HCT116 (cell line): ENCODE data around the gene HERC2. TPM values are rescaled to one million over a fixed set of nuclear protein-coding genes. Genes with fewer than 3 reads are reported as not detected.
"Not testable (repeated sequence)": the region's sequence is repeated elsewhere in the genome, so short reads cannot be mapped to it uniquely, and the experiment has no call there.

Source experiments
- ATAC-seq: fragments of 200-7000 bp; cut with Tn5 transposase; 2 replicates; pipeline ENCODE4 v1.9.1; 2020; ENCODE audit warnings: mild to moderate bottlenecking, moderate library complexity
- BruUV-seq: library from RNA; stranded (reverse); fragments of 400-500 nt; replicated peaks from 2 replicates; lab custom pipeline; 2021; lab: Mats Ljungman, UMichigan
- CTCF ChIA-PET: fragments of 300-600 bp; sonication (Branson Sonifier 250); formaldehyde crosslinking; loops from one replicate; lab custom pipeline; 2021; ENCODE audit warnings: antibody characterized with exemption; lab: Charles Lee
- POLR2A ChIA-PET: fragments of 300-600, 350-600 bp; sonication (Branson Sonifier 250); formaldehyde crosslinking; loops from one replicate; lab custom pipeline; 2021; ENCODE audit warnings: antibody characterized with exemption; lab: Charles Lee
- RAD21 ChIA-PET, 2 experiments: fragments of 300-600 bp; sonication (Branson Sonifier 250); formaldehyde crosslinking; loops; one replicate each; lab custom pipeline; 2023; ENCODE audit warnings: low total read pairs in 2 of 2; ENCODE audit not compliant: uncharacterized antibody in 2 of 2, unreplicated experiment in 2 of 2, low non-redundant PET in 1 of 2; lab: Charles Lee
- DNase-seq: peaks from one replicate; pipeline ENCODE4 v3.0.0-alpha.2; 2010; ENCODE audit warnings: low read depth, low spot score
- H2AFZ ChIP-seq: fragments of 200-600 bp; shearing (Covaris generic), sonication (generic); 2 replicates; pipeline ENCODE4 v1.6.1; 2017; ENCODE audit warnings: low read depth, mixed run types, mixed read lengths, antibody characterized with exemption, low read length; ENCODE audit not compliant: poor library complexity, severe bottlenecking
- H3K27ac ChIP-seq: 2 replicates; pipeline ENCODE4 v1.5.1; 2012; ENCODE audit warnings: low read depth, low read length
- H3K27me3 ChIP-seq: fragments of 200-600 bp; sonication (generic); 2 replicates; pipeline ENCODE4 v1.6.1; 2016; ENCODE audit warnings: mixed run types, low read length, mixed read lengths; ENCODE audit not compliant: insufficient read depth
- H3K36me3 ChIP-seq, 2 experiments: fragments of 200-500 bp in 1 of 2; fragments of 200-600 bp in 1 of 2; sonication (Bioruptor generic) in 1 of 2; sonication (generic) in 1 of 2; 2 replicates each; pipeline versions ENCODE4 v1.5.1 to v1.6.1; 2014 to 2016; ENCODE audit warnings: low read length in 2 of 2, inconsistent platforms in 1 of 2, mixed read lengths in 1 of 2, mixed run types in 1 of 2; ENCODE audit not compliant: insufficient read depth in 2 of 2, control insufficient read depth in 1 of 2
- H3K4me1 ChIP-seq, 2 experiments: fragments of 200-600 bp in 1 of 2; sonication (generic) in 1 of 2; 2 replicates each; pipeline versions ENCODE4 v1.5.1 to v1.6.1; 2012 to 2017; ENCODE audit warnings: low read length in 2 of 2, inconsistent platforms in 1 of 2, mild to moderate bottlenecking in 1 of 2, mixed read lengths in 1 of 2, mixed run types in 1 of 2, moderate library complexity in 1 of 2; ENCODE audit not compliant: insufficient read depth in 2 of 2, control insufficient read depth in 1 of 2
- H3K4me2 ChIP-seq: fragments of 200-600 bp; sonication (generic); 2 replicates; pipeline ENCODE4 v1.6.1; 2017; ENCODE audit warnings: mixed run types, low read length, mixed read lengths
- H3K4me3 ChIP-seq, 2 experiments: fragments of 200-600 bp in 1 of 2; sonication (generic) in 1 of 2; replicated peaks in 1 of 2; 2 replicates each; pipeline ENCODE4 v1.5.1; 2011 to 2016; ENCODE audit warnings: low read length in 2 of 2, control low read depth in 1 of 2, low read depth in 1 of 2, mild to moderate bottlenecking in 1 of 2, mixed read lengths in 1 of 2, mixed run types in 1 of 2
- H3K79me2 ChIP-seq: fragments of 200-600 bp; sonication (generic); 2 replicates; pipeline ENCODE4 v1.6.1; 2017; ENCODE audit warnings: mild to moderate bottlenecking, mixed run types, low read length, moderate library complexity, mixed read lengths; ENCODE audit not compliant: insufficient read depth
- H3K9ac ChIP-seq: fragments of 200-600 bp; sonication (generic); 2 replicates; pipeline ENCODE4 v1.6.1; 2016; ENCODE audit warnings: low read length, mixed read lengths
- H3K9me2 ChIP-seq: fragments of 200-600 bp; sonication (generic), shearing (Covaris generic); 2 replicates; pipeline ENCODE4 v1.6.1; 2017; ENCODE audit warnings: mixed run types, mild to moderate bottlenecking, moderate library complexity; ENCODE audit not compliant: insufficient read depth
- H3K9me3 ChIP-seq, 2 experiments: fragments of 200-500 bp in 1 of 2; fragments of 200-600 bp in 1 of 2; sonication (Bioruptor generic) in 1 of 2; sonication (generic) in 1 of 2; 2 replicates each; pipeline ENCODE4 v1.6.1; 2014 to 2017; ENCODE audit warnings: low read length in 2 of 2, mixed read lengths in 2 of 2, inconsistent platforms in 1 of 2, low read depth in 1 of 2, mild to moderate bottlenecking in 1 of 2, mixed run types in 1 of 2, moderate library complexity in 1 of 2; ENCODE audit not compliant: control insufficient read depth in 1 of 2, insufficient read depth in 1 of 2
- H4K20me1 ChIP-seq: fragments of 200-600 bp; sonication (generic), shearing (Covaris generic); 2 replicates; pipeline ENCODE4 v1.6.1; 2017; ENCODE audit warnings: mixed run types, mild to moderate bottlenecking, moderate library complexity; ENCODE audit not compliant: insufficient read depth
- CBX3 ChIP-seq: IDR thresholded peaks from 2 replicates; pipeline ENCODE4 v1.6.1; 2012; ENCODE audit warnings: low read depth
- EGR1 ChIP-seq: IDR thresholded peaks from 2 replicates; pipeline ENCODE4 v1.6.1; 2012; ENCODE audit warnings: low read depth
- ELF1 ChIP-seq: IDR thresholded peaks from 2 replicates; pipeline ENCODE4 v1.6.1; 2012; ENCODE audit warnings: low read depth, borderline replicate concordance
- EZH2 ChIP-seq: fragments of 200-600 bp; sonication (generic); IDR thresholded peaks from 2 replicates; pipeline ENCODE4 v1.6.1; 2017; ENCODE audit warnings: antibody characterized with exemption, mixed run types
- EZH2phosphoT487 ChIP-seq: fragments of 200-600 bp; IDR thresholded peaks from 2 replicates; pipeline ENCODE4 v1.6.1; 2018; ENCODE audit warnings: antibody characterized with exemption, borderline replicate concordance
- JUND ChIP-seq: IDR thresholded peaks from 2 replicates; pipeline ENCODE4 v1.6.1; 2012
- POLR2A ChIP-seq: IDR thresholded peaks from 2 replicates; pipeline ENCODE4 v1.7.0; 2011; ENCODE audit warnings: borderline replicate concordance; ENCODE audit not compliant: insufficient read depth, insufficient read length; ENCODE audit errors: extremely low read depth
- POLR2AphosphoS5 ChIP-seq: IDR thresholded peaks from 2 replicates; pipeline ENCODE4 v1.6.1; 2011; ENCODE audit warnings: mild to moderate bottlenecking, low read depth, low read length, moderate library complexity
- SIN3A ChIP-seq: IDR thresholded peaks from 2 replicates; pipeline ENCODE4 v1.6.1; 2012; ENCODE audit warnings: low read depth
- SP1 ChIP-seq: IDR thresholded peaks from 2 replicates; pipeline ENCODE4 v1.6.1; 2012; ENCODE audit warnings: low read depth
- SRF ChIP-seq: IDR thresholded peaks from 2 replicates; pipeline ENCODE4 v1.6.1; 2012; ENCODE audit warnings: low read depth
- TCF7L2 ChIP-seq: IDR thresholded peaks from 2 replicates; pipeline ENCODE4 v1.7.0; 2011; ENCODE audit warnings: borderline replicate concordance, inconsistent platforms; ENCODE audit not compliant: insufficient read depth, insufficient read length; ENCODE audit errors: extremely low read depth
- YY1 ChIP-seq: IDR thresholded peaks from 2 replicates; pipeline ENCODE4 v1.6.1; 2011; ENCODE audit warnings: low read length, low read depth, moderate library complexity, mild to moderate bottlenecking; ENCODE audit not compliant: insufficient replicate concordance; ENCODE audit errors: extremely low read depth
- ZFX ChIP-seq: fragments of 450-650 bp; IDR thresholded peaks from 2 replicates; pipeline ENCODE4 v1.6.1; 2017
- intact Hi-C: fragments of 100-400 bp; cut with micrococcal nuclease; formaldehyde crosslinking; loops from 2 replicates; pipeline ENCODE4 v1.10.0; 2022
- total RNA-seq: library from RNA; stranded (reverse); gene quantifications from one replicate; pipeline ENCODE4 v1.2.1, GENCODE V29; 2021; ENCODE audit not compliant: unreplicated experiment
- TF ChIP-seq, protein P1 (sequence below), 3 experiments: fragments of 200-600 bp in 1 of 3; sonication (generic) in 1 of 3; IDR thresholded peaks in 2 of 3; conservative IDR thresholded peaks in 1 of 3; 2 replicates each; pipeline ENCODE4 v1.5.1; 2012 to 2017; ENCODE audit warnings: low read depth in 2 of 3, low read length in 2 of 3, antibody characterized with exemption in 1 of 3, borderline replicate concordance in 1 of 3, control low read depth in 1 of 3, mild to moderate bottlenecking in 1 of 3, mixed read lengths in 1 of 3, mixed run types in 1 of 3, moderate library complexity in 1 of 3; ENCODE audit not compliant: insufficient read depth in 1 of 3
- TF ChIP-seq, protein P2 (sequence below): IDR thresholded peaks from 2 replicates; pipeline ENCODE4 v1.6.1; 2012
- TF ChIP-seq, protein P3 (sequence below): IDR thresholded peaks from 2 replicates; pipeline ENCODE4 v1.6.1; 2012; ENCODE audit warnings: low read depth
- TF ChIP-seq, protein P4 (sequence below): IDR thresholded peaks from 2 replicates; pipeline ENCODE4 v1.6.1; 2012

The HERC2 gene
- total RNA-seq, 1 experiment from 2014 or later, result 55.5 TPM

DNA sequence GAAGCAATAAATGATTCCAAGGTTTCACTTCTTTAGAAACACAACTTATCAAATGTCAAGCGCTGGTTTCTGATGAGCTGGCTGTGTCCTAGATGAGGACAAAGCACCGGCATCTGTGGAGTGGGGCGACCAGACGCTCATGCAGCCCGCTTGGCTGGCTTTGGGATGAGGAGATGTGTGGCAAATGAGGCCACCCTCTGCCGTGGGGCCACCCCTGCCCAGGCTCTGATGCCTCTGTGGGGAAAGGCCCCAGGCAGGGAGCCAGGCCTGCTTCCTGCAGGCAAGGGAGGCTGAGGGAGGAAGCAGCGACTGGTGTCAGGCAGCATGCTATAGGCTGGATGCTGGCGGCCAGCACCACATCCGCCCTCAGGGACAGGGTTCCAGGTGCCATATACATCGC is 102.9 kb downstream of the HERC2 start:
- Histone ChIP-seq H3K79me2 (no peaks in the 10 kb centered on the region), H3K27me3 (no peaks in the 10 kb centered on the region), H2AFZ (no peak overlapping the region), H3K36me3 (peaks cover 4 to 8% of the 10 kb centered on the region in 2 experiments; a peak in 3 of 4 replicates), H3K4me1 (no peaks in the 10 kb centered on the region), H3K27ac (no peak overlapping the region), H3K4me3 (no peak overlapping the region), H3K9me2 (no peaks in the 10 kb centered on the region), H3K9me3 (no peaks in the 10 kb centered on the region), H3K4me2 (no peak overlapping the region), H4K20me1 (no peaks in the 10 kb centered on the region), H3K9ac (no peak overlapping the region)
- TF ChIP-seq POLR2AphosphoS5, result no peak
- TF ChIP-seq ZFX, result no peak
- TF ChIP-seq, protein P1, sequence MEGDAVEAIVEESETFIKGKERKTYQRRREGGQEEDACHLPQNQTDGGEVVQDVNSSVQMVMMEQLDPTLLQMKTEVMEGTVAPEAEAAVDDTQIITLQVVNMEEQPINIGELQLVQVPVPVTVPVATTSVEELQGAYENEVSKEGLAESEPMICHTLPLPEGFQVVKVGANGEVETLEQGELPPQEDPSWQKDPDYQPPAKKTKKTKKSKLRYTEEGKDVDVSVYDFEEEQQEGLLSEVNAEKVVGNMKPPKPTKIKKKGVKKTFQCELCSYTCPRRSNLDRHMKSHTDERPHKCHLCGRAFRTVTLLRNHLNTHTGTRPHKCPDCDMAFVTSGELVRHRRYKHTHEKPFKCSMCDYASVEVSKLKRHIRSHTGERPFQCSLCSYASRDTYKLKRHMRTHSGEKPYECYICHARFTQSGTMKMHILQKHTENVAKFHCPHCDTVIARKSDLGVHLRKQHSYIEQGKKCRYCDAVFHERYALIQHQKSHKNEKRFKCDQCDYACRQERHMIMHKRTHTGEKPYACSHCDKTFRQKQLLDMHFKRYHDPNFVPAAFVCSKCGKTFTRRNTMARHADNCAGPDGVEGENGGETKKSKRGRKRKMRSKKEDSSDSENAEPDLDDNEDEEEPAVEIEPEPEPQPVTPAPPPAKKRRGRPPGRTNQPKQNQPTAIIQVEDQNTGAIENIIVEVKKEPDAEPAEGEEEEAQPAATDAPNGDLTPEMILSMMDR (IDR thresholded peaks at IDR 0.05 in 2 of 3, conservative IDR thresholded peaks at IDR 0.05 in 1 of 3; ENCODE audit: borderline replicate concordance in 1 of 3, insufficient read depth in 1 of 3, low read depth in 2 of 3, low read length in 2 of 3), result no peak
- TF ChIP-seq, protein P2, sequence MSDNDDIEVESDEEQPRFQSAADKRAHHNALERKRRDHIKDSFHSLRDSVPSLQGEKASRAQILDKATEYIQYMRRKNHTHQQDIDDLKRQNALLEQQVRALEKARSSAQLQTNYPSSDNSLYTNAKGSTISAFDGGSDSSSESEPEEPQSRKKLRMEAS, result no peak
- TF ChIP-seq, protein P3, sequence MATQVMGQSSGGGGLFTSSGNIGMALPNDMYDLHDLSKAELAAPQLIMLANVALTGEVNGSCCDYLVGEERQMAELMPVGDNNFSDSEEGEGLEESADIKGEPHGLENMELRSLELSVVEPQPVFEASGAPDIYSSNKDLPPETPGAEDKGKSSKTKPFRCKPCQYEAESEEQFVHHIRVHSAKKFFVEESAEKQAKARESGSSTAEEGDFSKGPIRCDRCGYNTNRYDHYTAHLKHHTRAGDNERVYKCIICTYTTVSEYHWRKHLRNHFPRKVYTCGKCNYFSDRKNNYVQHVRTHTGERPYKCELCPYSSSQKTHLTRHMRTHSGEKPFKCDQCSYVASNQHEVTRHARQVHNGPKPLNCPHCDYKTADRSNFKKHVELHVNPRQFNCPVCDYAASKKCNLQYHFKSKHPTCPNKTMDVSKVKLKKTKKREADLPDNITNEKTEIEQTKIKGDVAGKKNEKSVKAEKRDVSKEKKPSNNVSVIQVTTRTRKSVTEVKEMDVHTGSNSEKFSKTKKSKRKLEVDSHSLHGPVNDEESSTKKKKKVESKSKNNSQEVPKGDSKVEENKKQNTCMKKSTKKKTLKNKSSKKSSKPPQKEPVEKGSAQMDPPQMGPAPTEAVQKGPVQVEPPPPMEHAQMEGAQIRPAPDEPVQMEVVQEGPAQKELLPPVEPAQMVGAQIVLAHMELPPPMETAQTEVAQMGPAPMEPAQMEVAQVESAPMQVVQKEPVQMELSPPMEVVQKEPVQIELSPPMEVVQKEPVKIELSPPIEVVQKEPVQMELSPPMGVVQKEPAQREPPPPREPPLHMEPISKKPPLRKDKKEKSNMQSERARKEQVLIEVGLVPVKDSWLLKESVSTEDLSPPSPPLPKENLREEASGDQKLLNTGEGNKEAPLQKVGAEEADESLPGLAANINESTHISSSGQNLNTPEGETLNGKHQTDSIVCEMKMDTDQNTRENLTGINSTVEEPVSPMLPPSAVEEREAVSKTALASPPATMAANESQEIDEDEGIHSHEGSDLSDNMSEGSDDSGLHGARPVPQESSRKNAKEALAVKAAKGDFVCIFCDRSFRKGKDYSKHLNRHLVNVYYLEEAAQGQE, result no peak
- TF ChIP-seq, protein P4, sequence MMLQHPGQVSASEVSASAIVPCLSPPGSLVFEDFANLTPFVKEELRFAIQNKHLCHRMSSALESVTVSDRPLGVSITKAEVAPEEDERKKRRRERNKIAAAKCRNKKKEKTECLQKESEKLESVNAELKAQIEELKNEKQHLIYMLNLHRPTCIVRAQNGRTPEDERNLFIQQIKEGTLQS, result no peak
- TF ChIP-seq EZH2phosphoT487, result no peak
- TF ChIP-seq POLR2A, result no peak
- no peak for TF ChIP-seq EGR1
- no peak for TF ChIP-seq JUND
- no peak for TF ChIP-seq ELF1
- no peak for TF ChIP-seq SP1
- no peak for TF ChIP-seq SIN3A
- TF ChIP-seq CBX3, result no peak
- TF ChIP-seq YY1, result no peak
- TF ChIP-seq TCF7L2, result no peak
- TF ChIP-seq SRF, result no peak
- no peak for TF ChIP-seq EZH2
- POLR2A ChIA-PET, result no interaction called here
- intact Hi-C loops, result no loop called here
- CTCF ChIA-PET, result no interaction called here
- DNase-seq, result no peak
- RAD21 ChIA-PET, result no interaction called here
- no TSS peak for BruUV-seq
- ATAC-seq, result no peak

- H3K36me3 ChIP-seq, RAD21 ChIA-PET, H3K4me3 ChIP-seq, POLR2A ChIA-PET, H3K9me3 ChIP-seq, BruUV-seq, H3K9ac ChIP-seq, intact Hi-C loops, H3K27me3 ChIP-seq, H4K20me1 ChIP-seq, H3K9me2 ChIP-seq, H3K4me1 ChIP-seq, CTCF ChIA-PET, H3K4me2 ChIP-seq, ATAC-seq, DNase-seq, H3K27ac ChIP-seq, H2AFZ ChIP-seq, H3K79me2 ChIP-seq: not testable (repeated sequence)
Measured at GRCh38 chr15:28216946-28217546, 104.9 kb downstream of the HERC2 start.
